Measurements from ENCODE around the gene ITPR2. TPM values are rescaled to one million over a fixed set of nuclear protein-coding genes. Genes with fewer than 3 reads are reported as not detected.
A peak's percentile ranks its signal among the peaks of the same experiment; 100 is the strongest.

ITPR2 gene
- total and polyA plus RNA-seq, 4 donors = 4.1 to 47.0 (median 26.5) TPM

GRCh38 chr12:26612203-26612602, 220.8 kb downstream of the ITPR2 start:
- DNase-seq (peak in 1 of 3 donors; percentile 15), ATAC-seq (ENCODE audit: insufficient read depth, low FRiP score) (no peak)
- 58 to 80% methylated on average over 2 of the region's 2 CpGs for WGBS, 2 donors
- no peaks in the 10 kb centered on the region for H3K36me3 ChIP-seq (ENCODE audit: control insufficient read depth in 4 of 4, insufficient read depth in 4 of 4, low read length in 4 of 4)
- H3K9me3 ChIP-seq (ENCODE audit: control insufficient read depth in 4 of 4, insufficient read depth in 3 of 4, low read length in 3 of 4) = peaks cover 0 to 1% (median 0%) of the 10 kb centered on the region in 4 donors
- TF ChIP-seq CTCF (IDR thresholded peaks at IDR 0.05; ENCODE audit: control extremely low read depth, extremely low read depth) = no peak
- H3K4me1 ChIP-seq (ENCODE audit: control insufficient read depth in 5 of 5, insufficient read depth in 5 of 5, low read length in 5 of 5) = peaks cover 0 to 15% (median 0%) of the 10 kb centered on the region in 5 donors
- no peak overlapping the region for H3K4me3 ChIP-seq
- H3K9ac ChIP-seq (ENCODE audit: insufficient read depth in 1 of 2, low read length in 2 of 2) = no peak overlapping the region
- no peak overlapping the region for H3K27ac ChIP-seq (ENCODE audit: low read depth in 1 of 2, low read length in 1 of 2)
- H3K27me3 ChIP-seq (ENCODE audit: control insufficient read depth in 3 of 3, insufficient read depth in 3 of 3, low read length in 2 of 3) = no peaks in the 10 kb centered on the region

- no peak overlapping the region for H3K27ac ChIP-seq (ENCODE audit: low read depth in 1 of 2, low read length in 1 of 2)
- no peak for DNase-seq
- no peak overlapping the region for H3K9ac ChIP-seq (ENCODE audit: insufficient read depth in 1 of 2, low read length in 2 of 2)
- H3K4me1 ChIP-seq (ENCODE audit: control insufficient read depth in 5 of 5, insufficient read depth in 5 of 5, low read length in 5 of 5) = peaks cover 0 to 15% (median 0%) of the 10 kb centered on the region in 5 donors
- 92 to 95% methylated on average over 6 of the region's 6 CpGs for WGBS, 2 donors
- H3K36me3 ChIP-seq (ENCODE audit: control insufficient read depth in 4 of 4, insufficient read depth in 4 of 4, low read length in 4 of 4) = no peaks in the 10 kb centered on the region
- H3K27me3 ChIP-seq (ENCODE audit: control insufficient read depth in 3 of 3, insufficient read depth in 3 of 3, low read length in 2 of 3) = no peaks in the 10 kb centered on the region
- TF ChIP-seq CTCF (IDR thresholded peaks at IDR 0.05; ENCODE audit: control extremely low read depth, extremely low read depth) = no peak
- H3K9me3 ChIP-seq (ENCODE audit: control insufficient read depth in 4 of 4, insufficient read depth in 3 of 4, low read length in 3 of 4) = peaks cover 0 to 1% (median 0%) of the 10 kb centered on the region in 4 donors
- no peak overlapping the region for H3K4me3 ChIP-seq
- ATAC-seq (ENCODE audit: insufficient read depth, low FRiP score) = no peak
These were observed 221.4 kb downstream of the ITPR2 start for GRCh38 chr12:26611598-26611997.

GRCh38 chr12:26610774-26611173, 222.2 kb downstream of the ITPR2 start:
- no peak for DNase-seq
- no peaks in the 10 kb centered on the region for H3K27me3 ChIP-seq (ENCODE audit: control insufficient read depth in 3 of 3, insufficient read depth in 3 of 3, low read length in 2 of 3)
- no peak overlapping the region for H3K9ac ChIP-seq (ENCODE audit: insufficient read depth in 1 of 2, low read length in 2 of 2)
- no peak for ATAC-seq (ENCODE audit: insufficient read depth, low FRiP score)
- TF ChIP-seq CTCF (IDR thresholded peaks at IDR 0.05; ENCODE audit: control extremely low read depth, extremely low read depth) = no peak
- H3K4me3 ChIP-seq = no peak overlapping the region
- H3K36me3 ChIP-seq (ENCODE audit: control insufficient read depth in 4 of 4, insufficient read depth in 4 of 4, low read length in 4 of 4) = no peaks in the 10 kb centered on the region
- 97 to 98% methylated on average over 8 of the region's 8 CpGs for WGBS, 2 donors
- no peak overlapping the region for H3K27ac ChIP-seq (ENCODE audit: low read depth in 1 of 2, low read length in 1 of 2)
- peaks cover 0 to 1% (median 0%) of the 10 kb centered on the region in 4 donors for H3K9me3 ChIP-seq (ENCODE audit: control insufficient read depth in 4 of 4, insufficient read depth in 3 of 4, low read length in 3 of 4)
- H3K4me1 ChIP-seq (ENCODE audit: control insufficient read depth in 5 of 5, insufficient read depth in 5 of 5, low read length in 5 of 5) = peaks cover 0 to 15% (median 0%) of the 10 kb centered on the region in 5 donors

- no peak overlapping the region for H3K4me3 ChIP-seq
- 80 to 81% methylated on average over 1 of the region's 1 CpG for WGBS, 2 donors
- H3K27ac ChIP-seq (ENCODE audit: low read depth in 1 of 2, low read length in 1 of 2) = no peak overlapping the region
- H3K9me3 ChIP-seq (ENCODE audit: control insufficient read depth in 4 of 4, insufficient read depth in 3 of 4, low read length in 3 of 4) = peaks cover 0 to 1% (median 0%) of the 10 kb centered on the region in 4 donors
- no peaks in the 10 kb centered on the region for H3K36me3 ChIP-seq (ENCODE audit: control insufficient read depth in 4 of 4, insufficient read depth in 4 of 4, low read length in 4 of 4)
- peaks cover 0 to 15% (median 0%) of the 10 kb centered on the region in 5 donors for H3K4me1 ChIP-seq (ENCODE audit: control insufficient read depth in 5 of 5, insufficient read depth in 5 of 5, low read length in 5 of 5)
- ATAC-seq (ENCODE audit: insufficient read depth, low FRiP score) (no peak), DNase-seq (peak; percentile 63 to 95 (median 93))
- no peak overlapping the region for H3K9ac ChIP-seq (ENCODE audit: insufficient read depth in 1 of 2, low read length in 2 of 2)
- TF ChIP-seq CTCF (IDR thresholded peaks at IDR 0.05; ENCODE audit: control extremely low read depth, extremely low read depth) = no peak
- H3K27me3 ChIP-seq (ENCODE audit: control insufficient read depth in 3 of 3, insufficient read depth in 3 of 3, low read length in 2 of 3) = no peaks in the 10 kb centered on the region
These were observed 223.0 kb downstream of the ITPR2 start for GRCh38 chr12:26609986-26610385.
